Activated T-cell treated with anti-CD3 and anti-CD28 coated beads, Interleukin-2, amount 50 U/mL, for 4 hours (primary cell): Measurements from ENCODE around the gene CTBP1. TPM values are rescaled to one million over a fixed set of nuclear protein-coding genes. Genes with fewer than 3 reads are reported as not detected.
"Not testable (repeated sequence)": the region's sequence is repeated elsewhere in the genome, so short reads cannot be mapped to it uniquely, and the experiment has no call there.

Experiments
- ATAC-seq, 2 donors: fragments of 200-7000 bp; cut with Tn5 transposase; one replicate each; pipeline ENCODE4 v1.10.0; 2021
- DNase-seq: peaks from one replicate; pipeline ENCODE4 v3.0.0-alpha.2; 2020
- H3K27me3 Mint-ChIP-seq: one replicate; pipeline ENCODE4 v1.8.0; 2021; ENCODE audit warnings: low read depth, mixed read lengths
- H3K36me3 Mint-ChIP-seq: one replicate; pipeline ENCODE4 v1.8.0; 2022; ENCODE audit warnings: mixed read lengths; ENCODE audit not compliant: insufficient read depth
- H3K4me1 Mint-ChIP-seq: one replicate; pipeline ENCODE4 v1.8.0; 2021; ENCODE audit warnings: low read depth, mixed read lengths
- H3K4me3 Mint-ChIP-seq: one replicate; pipeline ENCODE4 v1.8.0; 2021; ENCODE audit warnings: mild to moderate bottlenecking, moderate library complexity, mixed read lengths
- H3K9me3 Mint-ChIP-seq: one replicate; pipeline ENCODE4 v1.8.0; 2021; ENCODE audit warnings: mixed read lengths
- total RNA-seq, 3 donors: library from RNA; stranded (reverse); gene quantifications; one replicate each; pipeline ENCODE4 v1.2.1, GENCODE V29; 2021

The CTBP1 gene
- total RNA-seq, result 100 to 1,000 TPM; 166 to 186 (median 177) TPM

GRCh38 chr4:1248245-1249147 lies at the start of gene CTBP1:
Gene CTBP1 (minus strand): TSS chr4:1249130. CDS start chr4:1241331, 7,799 bp downstream.
- Mint-ChIP-seq H3K27me3 (no peaks in the 10 kb centered on the region), H3K4me1 (peaks cover 72% of the 10 kb centered on the region), H3K9me3 (no peaks in the 10 kb centered on the region), H3K36me3 (peaks cover 5% of the 10 kb centered on the region), H3K4me3 (peak within 1 kb of the TSS; percentile 89)
- DNase-seq (peak; percentile 79), ATAC-seq (peak; percentile 44 to 47)

GRCh38 chr4:1298461-1298860 lies 49.5 kb upstream of the CTBP1 start:
- H3K36me3 Mint-ChIP-seq, result peaks cover 30% of the 10 kb centered on the region
- H3K4me3 Mint-ChIP-seq, result no peak overlapping the region
- DNase-seq, result no peak
- H3K9me3 Mint-ChIP-seq, result no peaks in the 10 kb centered on the region
- H3K27me3 Mint-ChIP-seq, result no peaks in the 10 kb centered on the region
- ATAC-seq, result no peak
- H3K4me1 Mint-ChIP-seq, result peaks cover 51% of the 10 kb centered on the region

- DNase-seq (no peak), ATAC-seq (no peak)
- Mint-ChIP-seq H3K4me3 (no peak overlapping the region), H3K27me3 (no peaks in the 10 kb centered on the region), H3K36me3 (peaks cover 30% of the 10 kb centered on the region), H3K9me3 (no peaks in the 10 kb centered on the region), H3K4me1 (peaks cover 54% of the 10 kb centered on the region)
Measured at GRCh38 chr4:1297456-1298325, 48.8 kb upstream of the CTBP1 start.

GRCh38 chr4:1297023-1297395 lies 48.1 kb upstream of the CTBP1 start:
- Mint-ChIP-seq H3K4me1 (peaks cover 59% of the 10 kb centered on the region), H3K9me3 (no peaks in the 10 kb centered on the region), H3K4me3 (no peak overlapping the region), H3K36me3 (peaks cover 30% of the 10 kb centered on the region), H3K27me3 (no peaks in the 10 kb centered on the region)
- no peak for DNase-seq
- no peak for ATAC-seq

GRCh38 chr4:1296324-1297022 lies 47.5 kb upstream of the CTBP1 start:
- Mint-ChIP-seq H3K9me3 (no peaks in the 10 kb centered on the region), H3K4me3 (no peak overlapping the region), H3K27me3 (no peaks in the 10 kb centered on the region), H3K36me3 (peaks cover 27% of the 10 kb centered on the region), H3K4me1 (peaks cover 62% of the 10 kb centered on the region)
- DNase-seq (no peak), ATAC-seq (no peak)

- Mint-ChIP-seq H3K4me3 (no peak overlapping the region), H3K9me3 (no peaks in the 10 kb centered on the region), H3K27me3 (no peaks in the 10 kb centered on the region), H3K4me1 (peaks cover 63% of the 10 kb centered on the region), H3K36me3 (peaks cover 19% of the 10 kb centered on the region)
- ATAC-seq, result no peak
- no peak for DNase-seq
Measured at GRCh38 chr4:1295405-1296055, 46.6 kb upstream of the CTBP1 start.

- Mint-ChIP-seq H3K27me3 (no peaks in the 10 kb centered on the region), H3K4me3 (no peak overlapping the region), H3K4me1 (peaks cover 64% of the 10 kb centered on the region), H3K36me3 (peaks cover 18% of the 10 kb centered on the region), H3K9me3 (no peaks in the 10 kb centered on the region)
- no peak for ATAC-seq
- DNase-seq, result no peak
Measured at GRCh38 chr4:1294891-1295290, 46.0 kb upstream of the CTBP1 start.

- Mint-ChIP-seq H3K4me3 (no peak overlapping the region), H3K36me3 (peaks cover 18% of the 10 kb centered on the region), H3K4me1 (peaks cover 61% of the 10 kb centered on the region), H3K27me3 (no peaks in the 10 kb centered on the region), H3K9me3 (no peaks in the 10 kb centered on the region)
- ATAC-seq, result no peak
- no peak for DNase-seq
Measured at GRCh38 chr4:1294424-1294823, 45.5 kb upstream of the CTBP1 start.

- peaks cover 57% of the 10 kb centered on the region for H3K4me1 Mint-ChIP-seq
- H3K27me3 Mint-ChIP-seq, result no peaks in the 10 kb centered on the region
- no peak for ATAC-seq
- H3K4me3 Mint-ChIP-seq, result no peak overlapping the region
- DNase-seq, result no peak
- H3K36me3 Mint-ChIP-seq, result peaks cover 18% of the 10 kb centered on the region
- no peaks in the 10 kb centered on the region for H3K9me3 Mint-ChIP-seq
Measured at GRCh38 chr4:1293991-1294390, 45.1 kb upstream of the CTBP1 start.

- ATAC-seq (no peak), DNase-seq (no peak)
- Mint-ChIP-seq H3K27me3 (no peaks in the 10 kb centered on the region), H3K4me1 (peaks cover 62% of the 10 kb centered on the region), H3K4me3 (no peak overlapping the region), H3K36me3 (peaks cover 18% of the 10 kb centered on the region), H3K9me3 (no peaks in the 10 kb centered on the region)
Measured at GRCh38 chr4:1293531-1293941, 44.6 kb upstream of the CTBP1 start.

- not testable (repeated sequence) for H3K27me3 Mint-ChIP-seq, ATAC-seq, H3K4me3 Mint-ChIP-seq, DNase-seq, H3K9me3 Mint-ChIP-seq
- Mint-ChIP-seq H3K4me1 (peaks cover 57% of the 10 kb centered on the region), H3K36me3 (peaks cover 12% of the 10 kb centered on the region)
Measured at GRCh38 chr4:1292703-1293011, 43.7 kb upstream of the CTBP1 start.

- Mint-ChIP-seq H3K27me3 (no peaks in the 10 kb centered on the region), H3K36me3 (peaks cover 9% of the 10 kb centered on the region), H3K9me3 (no peaks in the 10 kb centered on the region), H3K4me1 (peaks cover 54% of the 10 kb centered on the region), H3K4me3 (peak overlapping the region; percentile 92)
- DNase-seq (no peak), ATAC-seq (no peak)
Measured at GRCh38 chr4:1291996-1292702, 43.2 kb upstream of the CTBP1 start.

GRCh38 chr4:1291091-1291490 lies 42.2 kb upstream of the CTBP1 start:
- Mint-ChIP-seq H3K27me3 (no peaks in the 10 kb centered on the region), H3K4me1 (peaks cover 47% of the 10 kb centered on the region), H3K4me3 (peak overlapping the region; percentile 92), H3K9me3 (no peaks in the 10 kb centered on the region), H3K36me3 (peaks cover 6% of the 10 kb centered on the region)
- no peak for ATAC-seq
- no peak for DNase-seq
